ENCODE measurements around the gene CMIP.

CMIP gene

DNA sequence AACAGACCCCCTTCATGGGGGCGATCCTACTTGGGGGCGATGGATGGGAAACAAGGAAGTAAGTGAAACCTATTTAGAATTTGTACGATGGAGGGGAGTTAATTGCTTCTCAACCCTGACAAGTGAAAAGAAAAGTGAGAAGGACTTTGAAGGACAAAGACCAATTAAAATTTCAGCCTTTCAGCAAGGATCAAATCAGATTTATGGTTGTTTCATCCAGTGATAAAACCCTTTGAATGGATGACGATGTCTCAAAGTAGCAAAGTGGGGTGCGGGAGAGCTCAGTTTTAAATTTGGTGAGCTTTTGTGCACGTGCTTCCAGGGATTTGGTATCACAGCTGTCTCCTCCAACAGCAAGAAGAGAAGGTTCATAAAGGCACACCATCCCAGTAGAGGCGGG is 51.7 kb downstream of the CMIP start:
- DNase-seq, result no peak

DNA sequence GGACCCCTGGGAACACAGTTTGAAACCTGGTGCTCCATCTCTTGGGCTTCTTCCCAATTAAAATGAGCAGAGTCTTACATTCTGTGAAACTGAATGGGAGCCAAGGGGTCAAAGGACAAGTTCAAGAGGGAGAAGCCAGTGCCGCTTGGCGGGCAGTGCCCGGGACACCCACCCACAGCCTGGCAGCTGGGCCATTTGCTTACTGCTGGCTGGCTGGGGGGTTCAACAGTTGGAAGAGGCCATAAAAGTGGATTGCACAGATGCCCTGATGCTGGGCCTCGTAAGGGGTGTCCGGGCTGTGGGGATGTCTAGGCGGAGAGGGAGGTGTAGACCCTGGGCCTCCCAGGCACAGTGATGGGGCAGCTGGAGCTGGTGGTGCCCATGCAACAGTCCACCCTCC is 52.1 kb downstream of the CMIP start:
- no peak for DNase-seq

- no peak for DNase-seq
These were observed 53.1 kb downstream of the CMIP start for GRCh38 chr16:81497690-81498089.

- no peak for DNase-seq
These were observed 53.7 kb downstream of the CMIP start for GRCh38 chr16:81498351-81498750.

GRCh38 chr16:81499576-81500380 is 55.2 kb downstream of the CMIP start:
- no peak for DNase-seq

- DNase-seq, result no peak
These were observed 56.4 kb downstream of the CMIP start for GRCh38 chr16:81500833-81501521.

DNA sequence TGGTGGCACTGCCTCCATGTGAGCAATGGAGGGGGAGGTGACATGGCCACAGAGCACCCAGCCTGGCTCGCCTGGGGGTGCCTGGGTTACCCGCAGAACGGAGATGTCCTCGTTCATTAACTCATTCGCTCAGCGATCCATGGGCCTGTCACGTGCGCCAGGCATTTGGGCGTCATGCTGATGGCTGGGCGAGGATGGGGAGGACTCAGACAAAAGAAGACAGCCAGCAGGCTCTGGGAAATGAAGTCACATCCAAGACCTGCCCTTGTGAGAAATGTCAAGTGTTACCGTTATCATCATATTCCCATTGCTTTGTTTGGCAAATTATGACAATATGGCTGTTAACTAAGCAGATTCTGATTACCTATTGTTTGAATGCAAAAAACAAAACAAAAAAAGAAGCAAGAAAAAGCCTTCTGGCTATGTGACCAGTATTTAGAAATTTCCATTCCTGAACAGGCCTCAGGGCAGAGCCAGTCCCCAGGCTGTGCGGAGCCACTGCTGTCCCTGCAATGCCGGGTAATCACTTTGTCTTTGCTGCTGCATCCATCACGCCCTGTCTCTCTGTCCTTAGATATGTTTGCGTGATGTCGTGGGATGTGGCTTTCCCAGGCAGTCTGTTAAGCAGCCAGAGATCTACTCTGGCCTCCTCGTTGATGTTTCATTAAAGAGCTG is 57.9 kb downstream of the CMIP start:
- no peak for DNase-seq

GRCh38 chr16:81505011-81505661 is 60.5 kb downstream of the CMIP start:
- no peak for DNase-seq

GRCh38 chr16:81509404-81509803 is 64.8 kb downstream of the CMIP start:
- no peak for DNase-seq

GRCh38 chr16:81510016-81510415 is 65.4 kb downstream of the CMIP start:
- DNase-seq, result no peak

- no peak for DNase-seq
These were observed 66.8 kb downstream of the CMIP start for GRCh38 chr16:81511371-81511770.

- DNase-seq, result no peak
These were observed 68.8 kb downstream of the CMIP start for GRCh38 chr16:81513204-81514040.

DNA sequence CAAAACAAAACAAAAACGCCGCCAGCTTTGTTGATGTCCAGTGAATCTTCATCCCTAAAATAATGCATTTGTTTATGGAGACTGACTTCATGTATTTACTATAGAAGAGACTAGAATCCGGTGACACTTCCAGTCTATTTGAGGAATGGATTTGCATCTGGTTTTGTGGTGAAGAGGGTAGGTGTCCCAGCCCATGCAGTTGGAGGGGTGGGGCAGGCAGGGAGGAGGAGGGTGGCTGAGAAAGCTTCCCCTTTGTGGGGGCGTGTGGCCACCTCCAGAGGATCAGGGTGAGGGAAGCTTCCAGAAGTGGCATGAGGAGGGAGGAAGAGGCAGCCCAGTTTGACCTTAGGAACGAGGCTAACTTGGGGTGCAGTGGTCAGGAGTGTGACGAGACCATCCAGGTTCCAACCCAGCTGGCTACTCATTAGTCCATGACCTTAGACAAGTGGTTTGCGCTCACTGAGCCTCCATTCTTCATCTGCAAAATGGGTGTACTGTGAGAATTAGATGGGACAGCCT is 69.5 kb downstream of the CMIP start:
- no peak for DNase-seq

DNA sequence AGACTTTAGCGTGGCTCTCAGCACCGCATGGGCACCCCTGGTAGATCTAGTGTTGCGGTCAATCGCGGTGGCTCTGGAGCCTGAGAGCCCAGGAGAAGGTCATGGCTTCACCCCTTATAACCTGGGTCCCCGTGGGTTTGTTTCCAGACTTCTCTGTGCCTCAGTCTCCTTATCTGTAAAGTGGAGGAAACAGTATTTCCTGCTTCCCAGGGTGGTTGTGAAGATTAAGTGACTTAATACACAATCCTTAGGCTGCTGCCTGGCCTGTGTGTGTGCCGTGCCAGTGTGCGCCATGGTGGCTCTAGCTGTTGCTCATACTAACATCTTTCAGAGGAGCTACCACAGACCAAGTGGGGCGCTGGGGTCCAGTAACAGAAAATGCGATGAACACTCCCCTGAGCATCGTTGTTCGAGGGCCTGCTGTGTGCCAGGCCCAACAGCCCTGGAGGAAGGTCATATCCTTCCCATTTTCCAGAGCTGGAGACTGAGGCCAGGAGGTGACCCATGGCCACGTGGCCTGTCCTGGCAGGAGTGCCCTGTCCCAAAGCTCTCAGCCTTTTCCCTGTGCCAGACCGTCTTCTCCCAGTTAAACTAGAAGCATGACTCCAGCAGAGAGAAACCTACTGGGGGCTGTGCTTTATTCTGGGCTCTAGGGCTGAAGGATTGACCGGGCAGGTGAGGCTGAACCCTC is 70.1 kb downstream of the CMIP start:
- DNase-seq, result no peak

DNA sequence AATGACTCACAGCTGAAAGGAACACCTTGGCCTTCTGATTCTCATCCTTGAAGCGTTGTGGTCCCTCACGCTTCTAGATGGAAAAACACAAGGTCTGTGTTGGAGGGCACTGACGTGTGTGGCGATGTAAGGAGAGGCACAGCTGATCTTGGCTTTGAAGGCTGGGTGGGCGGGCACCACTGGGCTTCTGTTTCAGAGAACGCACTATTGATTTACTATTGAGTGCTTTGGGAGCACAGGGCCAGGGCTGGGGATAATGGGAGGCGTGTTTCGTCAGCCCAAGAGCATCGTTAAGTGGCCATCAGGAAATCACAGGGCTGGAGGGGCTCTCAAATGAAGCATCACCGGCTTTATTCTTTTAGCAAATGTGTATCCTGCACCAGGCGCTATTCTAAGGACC is 70.7 kb downstream of the CMIP start:
- no peak for DNase-seq

DNA sequence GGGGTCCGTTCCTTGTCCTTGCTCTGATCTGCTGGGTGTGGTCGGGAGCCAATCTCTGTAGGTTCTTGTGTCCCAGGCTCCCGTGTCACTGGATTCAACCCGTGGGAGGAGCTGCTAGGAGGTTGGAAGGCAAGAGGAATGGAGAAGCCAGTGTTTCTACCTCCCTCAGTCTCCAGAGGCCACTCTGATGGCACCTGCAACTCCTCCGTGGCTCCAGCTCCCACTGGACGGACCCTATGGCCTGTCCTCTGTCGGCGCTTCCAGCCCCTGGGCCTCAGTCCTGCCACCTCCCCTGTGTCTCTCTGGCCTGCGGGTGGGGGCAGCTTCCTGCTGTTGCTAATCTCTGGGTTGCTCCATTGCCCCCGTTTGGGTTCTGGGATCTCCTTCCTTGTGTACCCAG is 71.1 kb downstream of the CMIP start:
- no peak for DNase-seq

- DNase-seq, result no peak
These were observed 72.0 kb downstream of the CMIP start for GRCh38 chr16:81516478-81517149.

DNA sequence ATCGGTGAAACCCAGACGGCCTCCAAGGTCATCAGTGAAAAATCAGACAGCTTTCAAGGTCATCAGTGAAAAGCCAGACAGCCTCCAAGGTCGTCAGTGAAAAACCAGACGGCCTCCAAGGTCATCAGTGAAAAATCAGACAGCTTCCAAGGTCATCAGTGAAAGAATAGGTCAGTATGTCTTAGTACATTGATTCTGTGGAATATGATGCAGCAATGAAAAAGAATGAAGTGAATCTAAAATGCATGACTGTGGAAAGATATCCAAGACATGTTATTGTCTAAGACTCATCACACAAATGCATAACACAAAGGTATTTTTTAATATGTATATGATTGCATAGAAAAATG is 72.5 kb downstream of the CMIP start:
- no peak for DNase-seq

DNA sequence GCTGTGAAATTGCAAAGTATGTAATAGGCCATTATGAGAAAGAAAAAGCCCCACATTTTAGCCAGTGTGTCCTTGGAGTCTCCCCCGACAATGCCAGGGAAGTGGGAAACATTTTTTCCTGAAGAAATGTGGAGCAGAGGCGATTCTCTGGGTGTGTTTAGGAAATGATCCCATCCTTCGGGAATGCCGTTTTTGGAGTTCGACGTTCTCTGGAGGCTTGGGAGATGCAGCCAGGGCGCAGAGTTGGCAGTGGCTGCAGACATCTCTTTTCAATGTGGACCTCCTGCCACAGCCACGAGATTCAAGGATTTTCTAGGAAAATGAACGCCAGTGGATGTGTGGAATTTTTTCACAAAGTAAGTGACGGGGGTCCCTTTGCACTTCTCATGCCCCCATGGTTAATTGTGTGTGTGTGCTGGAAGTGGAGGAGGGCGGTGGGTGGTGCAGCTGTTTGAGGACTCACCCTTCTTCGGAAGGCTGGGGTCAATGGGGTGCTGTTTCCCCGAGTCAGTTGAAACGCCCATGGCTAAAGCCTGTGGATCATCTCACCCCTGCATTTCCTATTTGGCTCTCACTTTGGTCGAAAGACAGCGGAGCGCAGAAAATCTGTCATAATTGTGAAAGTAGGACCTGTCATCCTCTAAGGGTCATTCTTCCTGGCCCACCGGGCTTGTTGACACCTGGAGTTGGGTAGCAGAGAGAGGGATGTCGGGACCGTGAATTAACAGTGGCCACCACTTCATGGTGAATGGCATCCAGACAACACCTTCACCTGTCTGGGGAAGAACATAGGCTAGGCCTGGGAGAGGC is 73.2 kb downstream of the CMIP start:
- no peak for DNase-seq

- no peak for DNase-seq
These were observed 73.8 kb downstream of the CMIP start for GRCh38 chr16:81518439-81518757.

Measured in central memory CD4-positive, alpha-beta T cell (primary cell).